GM12878 (cell line): ENCODE measurements around the gene PXT1. TPM values are rescaled to one million over a fixed set of nuclear protein-coding genes. Genes with fewer than 3 reads are reported as not detected.
A peak's percentile ranks its signal among the peaks of the same experiment; 100 is the strongest.

Experiments used
- BCL11A ChIP-seq: IDR thresholded peaks from 2 replicates; pipeline ENCODE4 v1.6.1; 2011; ENCODE audit warnings: low read depth, low read length
- CBX3 ChIP-seq: fragments of 200-600 bp; sonication (generic); IDR thresholded peaks from 2 replicates; pipeline ENCODE4 v1.6.1; 2016; ENCODE audit warnings: low read depth, borderline replicate concordance
- CHD2 ChIP-seq: IDR thresholded peaks from 2 replicates; pipeline ENCODE4 v1.6.1; 2011; ENCODE audit warnings: low read depth, low read length, improper control_type of control experiment, borderline replicate concordance
- E2F8 ChIP-seq: fragments of 450-650 bp; IDR thresholded peaks from 2 replicates; pipeline ENCODE4 v1.6.1; 2018; ENCODE audit warnings: mild to moderate bottlenecking, low read depth, moderate library complexity; ENCODE audit not compliant: partially characterized antibody
- ETV6 ChIP-seq, 2 experiments: fragments of 450-650 bp in 1 of 2; IDR thresholded peaks in 1 of 2; conservative IDR thresholded peaks in 1 of 2; 2 replicates each; pipeline ENCODE4 v1.6.1; 2014; ENCODE audit warnings: antibody characterized with exemption in 1 of 2, borderline replicate concordance in 1 of 2, low read depth in 1 of 2, mild to moderate bottlenecking in 1 of 2, moderate library complexity in 1 of 2
- FOXM1 ChIP-seq: IDR thresholded peaks from 2 replicates; pipeline ENCODE4 v1.6.1; 2012; ENCODE audit warnings: low read depth, mild to moderate bottlenecking, inconsistent platforms, low read length, moderate library complexity
- HCFC1 ChIP-seq: fragments of 150-350 bp; IDR thresholded peaks from 2 replicates; pipeline ENCODE4 v1.6.1; 2014; ENCODE audit warnings: low read length
- HDGF ChIP-seq: fragments of 450-650 bp; IDR thresholded peaks from 2 replicates; pipeline ENCODE4 v1.6.1; 2016; ENCODE audit warnings: antibody characterized with exemption
- IKZF2 ChIP-seq, 2 experiments: fragments of 450-650 bp; IDR thresholded peaks; 2 replicates each; pipeline ENCODE4 v1.6.1; 2017; ENCODE audit warnings: mild to moderate bottlenecking in 2 of 2, moderate library complexity in 2 of 2
- IRF3 ChIP-seq: fragments of 450-650 bp; IDR thresholded peaks from 2 replicates; pipeline ENCODE4 v1.6.1; 2014; ENCODE audit warnings: mild to moderate bottlenecking
- JUNB ChIP-seq: IDR thresholded peaks from 2 replicates; pipeline ENCODE4 v1.6.1; 2016; ENCODE audit warnings: antibody characterized with exemption, mild to moderate bottlenecking
- KAT2A ChIP-seq: conservative IDR thresholded peaks from 2 replicates; pipeline ENCODE4 v1.6.1; 2011; ENCODE audit warnings: low read depth, low read length; ENCODE audit not compliant: control insufficient read depth
- MXI1 ChIP-seq: fragments of 150-350 bp; IDR thresholded peaks from 2 replicates; pipeline ENCODE4 v1.6.1; 2011; ENCODE audit warnings: low read depth, mild to moderate bottlenecking, inconsistent platforms, low read length, improper control_type of control experiment
- NFIC ChIP-seq: IDR thresholded peaks from 2 replicates; pipeline ENCODE4 v1.6.1; 2012; ENCODE audit warnings: low read depth, mild to moderate bottlenecking, inconsistent platforms, low read length, moderate library complexity
- NR2C2 ChIP-seq: IDR thresholded peaks from 2 replicates; pipeline ENCODE4 v1.6.1; 2011; ENCODE audit warnings: borderline replicate concordance, low read depth; ENCODE audit not compliant: control insufficient read depth, insufficient read length
- PAX5 ChIP-seq: IDR thresholded peaks from 2 replicates; pipeline ENCODE4 v1.6.1; 2011; ENCODE audit warnings: low read depth, low read length, borderline replicate concordance
- POLR2A ChIP-seq: IDR thresholded peaks from 2 replicates; pipeline ENCODE4 v1.6.1; 2011; ENCODE audit warnings: low read depth, mild to moderate bottlenecking, low read length
- POLR2AphosphoS2 ChIP-seq: IDR thresholded peaks from 2 replicates; pipeline ENCODE4 v1.6.1; 2011; ENCODE audit warnings: low read depth, mild to moderate bottlenecking, low read length, improper control_type of control experiment, moderate library complexity
- POLR2AphosphoS5 ChIP-seq: IDR thresholded peaks from 2 replicates; pipeline ENCODE4 v1.6.1; 2011; ENCODE audit warnings: mild to moderate bottlenecking, low read length, inconsistent platforms
- POU2F2 ChIP-seq: IDR thresholded peaks from 3 replicates; pipeline ENCODE4 v1.6.1; 2011; ENCODE audit warnings: low read depth, mild to moderate bottlenecking, low read length, borderline replicate concordance
- RELA ChIP-seq: fragments of 450-650 bp; IDR thresholded peaks from 2 replicates; pipeline ENCODE4 v1.8.0; 2014; ENCODE audit warnings: borderline replicate concordance; ENCODE audit not compliant: partially characterized antibody
- SIX5 ChIP-seq: IDR thresholded peaks from 2 replicates; pipeline ENCODE4 v1.6.1; 2011; ENCODE audit warnings: mild to moderate bottlenecking, low read depth, low read length, moderate library complexity; ENCODE audit not compliant: severe bottlenecking
- SMAD1 ChIP-seq: fragments of 450-650 bp; IDR thresholded peaks from 2 replicates; pipeline ENCODE4 v1.6.1; 2018; ENCODE audit warnings: mild to moderate bottlenecking, low read depth; ENCODE audit not compliant: partially characterized antibody
- SMAD5 ChIP-seq: IDR thresholded peaks from 2 replicates; pipeline ENCODE4 v1.6.1; 2016; ENCODE audit warnings: antibody characterized with exemption, low read depth
- SP1 ChIP-seq: IDR thresholded peaks from one replicate; pipeline ENCODE4 v1.6.1; 2011; ENCODE audit warnings: low read depth, low read length
- SREBF2 ChIP-seq: IDR thresholded peaks from 2 replicates; pipeline ENCODE4 v1.6.1; 2012; ENCODE audit warnings: mild to moderate bottlenecking, low read length
- ZNF24 ChIP-seq: fragments of 450-650 bp; IDR thresholded peaks from 2 replicates; pipeline ENCODE4 v1.6.1; 2017; ENCODE audit warnings: antibody characterized with exemption, mild to moderate bottlenecking
- polyA plus RNA-seq, 11 experiments: library from polyadenylated mRNA; depleted of rRNA in 4 of 11; unstranded in 6 of 11; stranded (reverse) in 5 of 11; fragments of >200 nt; fragmentation: Nextera tagmentation in 4 of 11; fragmentation: Illumina TruSeq in 1 of 11; extraction: Ambion mirVana in 4 of 11; extraction: Trizol in 1 of 11; gene quantifications; 1 replicate in 1 of 11; 2 replicates in 10 of 11; pipeline versions ENCODE4 v1.2.1 to v1.2.3, GENCODE V29; 2011 to 2016; ENCODE audit warnings: inconsistent platforms in 2 of 11, missing spikeins in 2 of 11, low read depth in 1 of 11
- total RNA-seq, 4 experiments: library from RNA; depleted of rRNA in 3 of 4; stranded (reverse); fragments of >200 nt in 3 of 4; fragmentation: Illumina TruSeq in 1 of 4; extraction: Trizol in 1 of 4; gene quantifications; 2 replicates each; pipeline versions ENCODE4 v1.2.1 to v1.2.3, GENCODE V29; 2013 to 2021

PXT1 gene
- total and polyA plus RNA-seq, 10 of the 15 experiments (the other 5 are each of a cell fraction or from before 2014, with no cell fraction given) = 0.27 to 2.9 (median 0.50) TPM

DNA sequence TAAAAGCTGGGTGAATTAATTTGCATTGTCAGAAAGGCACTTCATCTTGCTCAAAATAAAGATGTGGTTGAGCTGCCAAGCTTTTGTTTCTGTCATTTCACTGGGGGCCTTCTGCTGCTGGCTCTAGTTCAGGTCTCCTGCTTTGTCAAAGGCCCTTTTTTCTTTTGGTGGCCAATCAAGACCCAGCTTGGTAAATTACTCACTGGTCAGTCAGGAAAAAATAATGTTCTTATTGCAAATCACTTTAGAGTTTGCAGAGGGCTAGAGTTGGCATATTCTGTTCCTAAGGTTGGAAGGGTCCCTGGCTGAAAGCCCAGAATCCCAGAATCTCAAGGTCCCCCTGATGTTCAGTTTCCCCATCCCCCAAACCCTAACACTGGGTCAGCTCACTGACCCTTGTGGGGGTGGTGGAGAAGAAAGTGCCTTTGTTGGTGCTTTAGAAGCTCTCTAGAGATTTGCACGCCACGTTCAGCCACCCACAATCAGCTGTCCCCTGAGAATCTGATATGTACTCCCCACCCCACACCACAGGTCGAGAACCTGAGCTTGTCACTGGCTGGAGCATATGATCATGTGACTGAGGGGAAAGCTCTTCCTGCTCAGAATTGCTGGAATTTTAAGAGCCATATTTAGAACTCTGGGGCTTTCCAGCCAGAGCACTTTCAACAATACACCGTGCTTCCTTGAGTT, 84.3 kb downstream of the PXT1 start (continued):
- TF ChIP-seq CHD2 (peak; percentile 90), SIX5 (no peak), ZNF24 (peak; percentile 35; the same call in 1 of the 2 replicates), HCFC1 (no peak; the same call in 1 of the 2 replicates), FOXM1 (no peak), MXI1 (0 out of 2 replicates have a peak, but pooled peaks have one; percentile 37), SREBF2 (no peak), ETV6 (conservative IDR thresholded peaks at IDR 0.05 in 1 of 2, IDR thresholded peaks at IDR 0.05 in 1 of 2; ENCODE audit: borderline replicate concordance in 1 of 2, low read depth in 1 of 2) (no peak), JUNB (no peak), KAT2A (no peak), CBX3 (no peak), NR2C2 (no peak), POLR2A (no peak), SP1 (peak; percentile 68), HDGF (no peak), POLR2AphosphoS5 (no peak), SMAD1 (no peak), PAX5 (peak; percentile 82; the same call in 1 of the 2 replicates), IKZF2 (IDR thresholded peaks at IDR 0.05) (peak; percentile 83 to 87), BCL11A (peak; percentile 73), SMAD5 (no peak), POU2F2 (peak; percentile 45; the same call in 1 of the 3 replicates), IRF3 (no peak), NFIC (no peak; the same call in 1 of the 2 replicates), E2F8 (no peak), RELA (no peak), POLR2AphosphoS2 (no peak)
